HG03039 (cell line): ENCODE data around the gene ADAM23.
A peak's percentile ranks its signal among the peaks of the same experiment; 100 is the strongest.

Source experiments
- ATAC-seq: cut with Tn5 transposase; IDR thresholded peaks from one replicate; pipeline ENCODE4 v1.9.1; 2021; ENCODE audit warnings: mild to moderate bottlenecking, moderate library complexity; ENCODE audit not compliant: unreplicated experiment

Gene ADAM23

GRCh38 chr2:206488623-206489022 is 45.3 kb downstream of the ADAM23 start:
- no peak for ATAC-seq

GRCh38 chr2:206494061-206494460 is 50.7 kb downstream of the ADAM23 start:
- ATAC-seq, result no peak

GRCh38 chr2:206502729-206503128 is 59.4 kb downstream of the ADAM23 start:
- no peak for ATAC-seq

GRCh38 chr2:206511283-206511682 is 68.0 kb downstream of the ADAM23 start:
- ATAC-seq, result no peak

- ATAC-seq, result no peak
These were observed 69.7 kb downstream of the ADAM23 start for GRCh38 chr2:206512999-206513398.

GRCh38 chr2:206515580-206515979 is 72.2 kb downstream of the ADAM23 start:
- ATAC-seq, result no peak

- ATAC-seq, result no peak
These were observed 75.7 kb downstream of the ADAM23 start for GRCh38 chr2:206518997-206519396.

GRCh38 chr2:206520450-206520849 is 77.1 kb downstream of the ADAM23 start:
- no peak for ATAC-seq

- ATAC-seq, result no peak
These were observed 77.8 kb downstream of the ADAM23 start for GRCh38 chr2:206521115-206521514.

- ATAC-seq, result no peak
These were observed 78.3 kb downstream of the ADAM23 start for GRCh38 chr2:206521612-206522011.

- no peak for ATAC-seq
These were observed 83.1 kb downstream of the ADAM23 start for GRCh38 chr2:206526416-206526815.

- ATAC-seq, result no peak
These were observed 83.8 kb downstream of the ADAM23 start for GRCh38 chr2:206527153-206527552.

GRCh38 chr2:206530727-206531126 is 87.4 kb downstream of the ADAM23 start:
- ATAC-seq, result no peak

GRCh38 chr2:206531996-206532543 is 88.7 kb downstream of the ADAM23 start:
- no peak for ATAC-seq

GRCh38 chr2:206533977-206534376 is 90.6 kb downstream of the ADAM23 start:
- no peak for ATAC-seq

- peak; percentile 52 for ATAC-seq
These were observed 92.1 kb downstream of the ADAM23 start for GRCh38 chr2:206535260-206535986.

- ATAC-seq, result no peak
These were observed 97.4 kb downstream of the ADAM23 start for GRCh38 chr2:206540757-206541156.

GRCh38 chr2:206543073-206543472 is 99.7 kb downstream of the ADAM23 start:
- no peak for ATAC-seq

GRCh38 chr2:206548383-206548782 is 105.1 kb downstream of the ADAM23 start:
- ATAC-seq, result no peak

- no peak for ATAC-seq
These were observed 112.4 kb downstream of the ADAM23 start for GRCh38 chr2:206555721-206556120.

GRCh38 chr2:206556357-206556949 is 113.1 kb downstream of the ADAM23 start:
- ATAC-seq, result no peak

GRCh38 chr2:206557321-206557720 is 114.0 kb downstream of the ADAM23 start:
- ATAC-seq, result no peak
